Spinal cord (tissue), 10 donors: ENCODE results near the gene ZNF483. TPM values are rescaled to one million over a fixed set of nuclear protein-coding genes. Genes with fewer than 3 reads are reported as not detected.
"Not testable (repeated sequence)": the region's sequence is repeated elsewhere in the genome, so short reads cannot be mapped to it uniquely, and the experiment has no call there.

Experiments used
- DNase-seq, 6 donors: peaks; one replicate each; pipeline versions ENCODE4 v3.0.0 to v3.0.0-alpha.2; 2013 to 2015; ENCODE audit warnings: low spot score in 6 of 6, low read depth in 4 of 6
- H3K27ac ChIP-seq: one replicate; pipeline ENCODE4 v1.5.1; 2013; ENCODE audit warnings: low read depth, low read length, control low read depth
- H3K27me3 ChIP-seq: one replicate; pipeline ENCODE4 v1.6.1; 2013; ENCODE audit warnings: low read length; ENCODE audit not compliant: control insufficient read depth, insufficient read depth
- H3K36me3 ChIP-seq: one replicate; pipeline ENCODE4 v1.6.1; 2013; ENCODE audit warnings: low read length; ENCODE audit not compliant: control insufficient read depth, insufficient read depth
- H3K4me1 ChIP-seq: one replicate; pipeline ENCODE4 v1.6.1; 2013; ENCODE audit warnings: low read length; ENCODE audit not compliant: control insufficient read depth, insufficient read depth
- H3K4me3 ChIP-seq: one replicate; pipeline ENCODE4 v1.5.1; 2013; ENCODE audit warnings: low read depth, low read length, control low read depth
- H3K9me3 ChIP-seq: one replicate; pipeline ENCODE4 v1.6.1; 2013; ENCODE audit warnings: low read length; ENCODE audit not compliant: control insufficient read depth, insufficient read depth
- WGBS: methylation state at CpG from one replicate; pipeline ENCODE4 v1.1.5; 2013; ENCODE audit warnings: missing lambda C conversion rate; ENCODE audit not compliant: insufficient coverage; 5-methylcytosine and 5-hydroxymethylcytosine counted together
- polyA plus RNA-seq, 2 donors: library from polyadenylated mRNA; unstranded; fragments of 120-200 nt; gene quantifications; one replicate each; pipeline ENCODE4 v1.2.1, GENCODE V29; 2013; ENCODE audit not compliant: insufficient read length in 2 of 2
- total RNA-seq, 2 donors: library from RNA; depleted of rRNA in 1 of 2; stranded (reverse); fragments of 120-200 nt in 1 of 2; fragments of >200 nt in 1 of 2; gene quantifications; one replicate each; pipeline versions ENCODE4 v1.2.3 to v1.2.4, GENCODE V29; 2013 to 2014
- donor health status: healthy.

The ZNF483 gene
- total and polyA plus RNA-seq, 4 donors = 4.3 to 92.8 (median 20.6) TPM

- no peaks in the 10 kb centered on the region for H3K36me3 ChIP-seq
- H3K4me1 ChIP-seq = peaks cover 19% of the 10 kb centered on the region
- H3K27ac ChIP-seq = no peak overlapping the region
- H3K27me3 ChIP-seq = no peaks in the 10 kb centered on the region
- no peak for DNase-seq
- H3K9me3 ChIP-seq = no peaks in the 10 kb centered on the region
- H3K4me3 ChIP-seq = no peak overlapping the region
- 83% methylated on average over 1 of the region's 10 CpGs for WGBS
These were observed 76.4 kb downstream of the ZNF483 start for GRCh38 chr9:111601237-111602018.

- Histone ChIP-seq H3K27ac (no peak overlapping the region), H3K4me1 (peaks cover 16% of the 10 kb centered on the region), H3K27me3 (no peaks in the 10 kb centered on the region), H3K4me3 (no peak overlapping the region), H3K36me3 (no peaks in the 10 kb centered on the region), H3K9me3 (no peaks in the 10 kb centered on the region)
- no peak for DNase-seq
- 86% methylated on average over 1 of the region's 4 CpGs for WGBS
These were observed 78.1 kb downstream of the ZNF483 start for GRCh38 chr9:111603041-111603440.

- Histone ChIP-seq H3K4me3 (no peak overlapping the region), H3K9me3 (no peaks in the 10 kb centered on the region), H3K36me3 (no peaks in the 10 kb centered on the region), H3K27me3 (no peaks in the 10 kb centered on the region), H3K4me1 (peaks cover 7% of the 10 kb centered on the region), H3K27ac (no peak overlapping the region)
- no peak for DNase-seq
- 48% methylated on average over 5 of the region's 16 CpGs for WGBS
These were observed 79.2 kb downstream of the ZNF483 start for GRCh38 chr9:111604054-111604615.

GRCh38 chr9:111605041-111605559 lies 80.1 kb downstream of the ZNF483 start:
- Histone ChIP-seq H3K9me3 (no peaks in the 10 kb centered on the region), H3K27me3 (no peaks in the 10 kb centered on the region), H3K36me3 (no peaks in the 10 kb centered on the region), H3K27ac (no peak overlapping the region), H3K4me1 (peaks cover under 1% of the 10 kb centered on the region), H3K4me3 (no peak overlapping the region)
- no peak for DNase-seq
- WGBS = 92% methylated on average over 5 of the region's 9 CpGs

GRCh38 chr9:111610149-111610548 lies 85.2 kb downstream of the ZNF483 start:
- no peak overlapping the region for H3K27ac ChIP-seq
- H3K4me3 ChIP-seq = no peak overlapping the region
- WGBS = 52% methylated on average over 4 of the region's 5 CpGs
- no peaks in the 10 kb centered on the region for H3K4me1 ChIP-seq
- DNase-seq = no peak
- no peaks in the 10 kb centered on the region for H3K27me3 ChIP-seq
- H3K36me3 ChIP-seq = no peaks in the 10 kb centered on the region
- no peaks in the 10 kb centered on the region for H3K9me3 ChIP-seq

- DNase-seq = no peak
These were observed 85.9 kb downstream of the ZNF483 start for GRCh38 chr9:111610845-111611244.

GRCh38 chr9:111613436-111614040 lies 88.6 kb downstream of the ZNF483 start:
- no peak overlapping the region for H3K27ac ChIP-seq
- WGBS = 56% methylated on average over 2 of the region's 4 CpGs

More at GRCh38 chr9:111610845-111611244, 85.9 kb downstream of the ZNF483 start:
- 60% methylated on average over 7 of the region's 7 CpGs for WGBS
- Histone ChIP-seq H3K36me3 (no peaks in the 10 kb centered on the region), H3K4me3 (no peak overlapping the region), H3K27ac (no peak overlapping the region), H3K9me3 (no peaks in the 10 kb centered on the region), H3K27me3 (no peaks in the 10 kb centered on the region), H3K4me1 (no peaks in the 10 kb centered on the region)

GRCh38 chr9:111615928-111616327 lies 90.9 kb downstream of the ZNF483 start:
- WGBS = 50% methylated on average over 1 of the region's 3 CpGs
- Histone ChIP-seq H3K27ac (no peak overlapping the region), H3K4me3 (no peak overlapping the region), H3K9me3 (no peaks in the 10 kb centered on the region), H3K36me3 (no peaks in the 10 kb centered on the region), H3K27me3 (no peaks in the 10 kb centered on the region), H3K4me1 (no peaks in the 10 kb centered on the region)
- DNase-seq = no peak

More at GRCh38 chr9:111613436-111614040, 88.6 kb downstream of the ZNF483 start:
- H3K4me1 ChIP-seq = no peaks in the 10 kb centered on the region
- DNase-seq = no peak
- no peaks in the 10 kb centered on the region for H3K36me3 ChIP-seq
- H3K4me3 ChIP-seq = no peak overlapping the region
- no peaks in the 10 kb centered on the region for H3K27me3 ChIP-seq
- no peaks in the 10 kb centered on the region for H3K9me3 ChIP-seq

- not testable (repeated sequence) for DNase-seq, H3K9me3 ChIP-seq, H3K27me3 ChIP-seq, H3K36me3 ChIP-seq, H3K4me3 ChIP-seq, H3K27ac ChIP-seq, H3K4me1 ChIP-seq
- WGBS = 98% methylated on average over 15 of the region's 29 CpGs
These were observed 92.4 kb downstream of the ZNF483 start for GRCh38 chr9:111617349-111617748.
